K562 (cell line): Measurements from ENCODE around the gene PNPLA7. TPM values are rescaled to one million over a fixed set of nuclear protein-coding genes. Genes with fewer than 3 reads are reported as not detected.

Experiments used
- ATAC-seq: fragments of 200-7000 bp; cut with Tn5 transposase; 3 replicates; pipeline ENCODE4 v1.9.1; 2020; ENCODE audit warnings: moderate library complexity
- BruUV-seq: library from RNA; stranded (reverse); fragments of 400-500 nt; replicated peaks from 2 replicates; lab custom pipeline; 2021; lab: Mats Ljungman, UMichigan
- CTCF ChIA-PET: fragments of 300-600 bp; formaldehyde crosslinking; extraction: SDS; loops from one replicate; lab custom pipeline; 2021; ENCODE audit warnings: low intra/inter-chr PET ratio; lab: Yijun Ruan, JAX
- POLR2A ChIA-PET: fragments of 300-600, 350-650 bp; sonication (Branson Sonifier 250); formaldehyde crosslinking; extraction: SDS; loops from one replicate; lab custom pipeline; 2021; ENCODE audit warnings: antibody characterized with exemption, inconsistent platforms; lab: Yijun Ruan, JAX
- DNase-seq, 4 experiments: peaks; one replicate each; pipeline versions ENCODE4 v3.0.0 to v3.0.0-alpha.2; 2011 to 2018; ENCODE audit warnings: low spot score in 3 of 4, mixed read lengths in 3 of 4; ENCODE audit errors: extremely low read depth in 1 of 4
- FAIRE-seq: peaks from 2 replicates; lab custom pipeline; 2011; peaks lifted over from hg19 to GRCh38; lab: Jason Lieb, UNC
- H2AFZ ChIP-seq: 2 replicates; pipeline ENCODE4 v1.6.0; 2011; ENCODE audit warnings: low read depth, low read length, control low read depth, inconsistent platforms
- H3K27ac ChIP-seq: fragments of 200-600 bp; 3 replicates; pipeline ENCODE4 v1.8.0; 2011; ENCODE audit warnings: low read depth, mild to moderate bottlenecking, control low read depth, inconsistent platforms, low read length, moderate library complexity, mixed read lengths; ENCODE audit errors: extremely low read depth
- H3K27me3 ChIP-seq, 2 experiments: fragments of 300-600 bp in 1 of 2; 2 replicates in 1 of 2; 3 replicates in 1 of 2; pipeline versions ENCODE4 v1.6.0 to v1.8.0; 2011; ENCODE audit warnings: inconsistent platforms in 2 of 2, low read length in 2 of 2, mild to moderate bottlenecking in 1 of 2, mixed read lengths in 1 of 2, moderate library complexity in 1 of 2; ENCODE audit not compliant: control insufficient read depth in 2 of 2, insufficient read depth in 2 of 2
- H3K36me3 ChIP-seq: fragments of 300-600 bp; 3 replicates; pipeline ENCODE4 v1.8.0; 2011; ENCODE audit warnings: mild to moderate bottlenecking, low read length, inconsistent platforms; ENCODE audit not compliant: control insufficient read depth, insufficient read depth
- H3K4me1 ChIP-seq, 2 experiments: fragments of 200-600 bp in 1 of 2; replicated peaks in 1 of 2; 2 replicates in 1 of 2; 3 replicates in 1 of 2; pipeline versions ENCODE4 v1.5.1 to v1.8.0; 2011; ENCODE audit warnings: inconsistent platforms in 2 of 2, low read length in 2 of 2, mild to moderate bottlenecking in 1 of 2, mixed read lengths in 1 of 2, moderate library complexity in 1 of 2; ENCODE audit not compliant: control insufficient read depth in 2 of 2, insufficient read depth in 2 of 2
- H3K4me2 ChIP-seq: 2 replicates; pipeline ENCODE4 v1.6.1; 2011; ENCODE audit warnings: low read length, control low read depth, inconsistent platforms, mixed read lengths; ENCODE audit not compliant: insufficient read depth
- H3K4me3 ChIP-seq: fragments of 200-600 bp; sonication (generic), shearing (Covaris generic); 2 replicates; pipeline ENCODE4 v1.5.1; 2016; ENCODE audit warnings: control low read depth, inconsistent platforms
- H3K79me2 ChIP-seq: fragments of 200-600 bp; 3 replicates; pipeline ENCODE4 v1.8.0; 2011; ENCODE audit warnings: low read length, inconsistent platforms; ENCODE audit not compliant: control insufficient read depth, insufficient read depth
- H3K9ac ChIP-seq, 2 experiments: 2 replicates each; pipeline versions ENCODE4 v1.6.0 to v1.6.1; 2011; ENCODE audit warnings: low read depth in 2 of 2, low read length in 2 of 2, control low read depth in 1 of 2, inconsistent platforms in 1 of 2, mild to moderate bottlenecking in 1 of 2, mixed read lengths in 1 of 2; ENCODE audit not compliant: insufficient read depth in 1 of 2
- H3K9me1 ChIP-seq: one replicate; pipeline ENCODE4 v1.6.0; 2011; ENCODE audit warnings: inconsistent platforms, mild to moderate bottlenecking, low read length, moderate library complexity; ENCODE audit not compliant: control insufficient read depth, insufficient read depth
- H3K9me3 ChIP-seq: replicated peaks from 2 replicates; pipeline ENCODE4 v1.5.1; 2011; ENCODE audit warnings: low read depth, low read length, inconsistent platforms; ENCODE audit not compliant: control insufficient read depth, insufficient read depth
- H4K20me1 ChIP-seq: replicated peaks from 2 replicates; pipeline ENCODE4 v1.6.1; 2011; ENCODE audit warnings: low read length, inconsistent platforms, mixed read lengths; ENCODE audit not compliant: control insufficient read depth, insufficient read depth
- EGR1 ChIP-seq: fragments of 450-650 bp; conservative IDR thresholded peaks from 2 replicates; pipeline ENCODE4 v1.6.1; 2017; ENCODE audit warnings: mild to moderate bottlenecking
- ETV6 ChIP-seq, 3 experiments: fragments of 150-350 bp in 1 of 3; sonication (generic) in 1 of 3; formaldehyde crosslinking in 1 of 3; IDR thresholded peaks; 2 replicates each; pipeline versions ENCODE4 v1.6.1 to v1.8.0; 2014 to 2022; ENCODE audit warnings: borderline replicate concordance in 2 of 3, low read depth in 2 of 3, antibody characterized with exemption in 1 of 3, low read length in 1 of 3, mild to moderate bottlenecking in 1 of 3, missing genetic modification reagents in 1 of 3
- MAZ ChIP-seq, 2 experiments: fragments of 450-650 bp in 1 of 2; sonication (generic) in 1 of 2; formaldehyde crosslinking; IDR thresholded peaks in 1 of 2; conservative IDR thresholded peaks in 1 of 2; 2 replicates each; pipeline versions ENCODE4 v1.4.0 to v1.5.0; 2020; ENCODE audit warnings: mild to moderate bottlenecking in 1 of 2, missing genetic modification reagents in 1 of 2
- NR4A1 ChIP-seq, 2 experiments: fragments of 250-450 bp in 1 of 2; fragments of 450-650 bp in 1 of 2; sonication (Bioruptor Pico) in 1 of 2; IDR thresholded peaks; 2 replicates each; pipeline versions ENCODE4 v1.4.0 to v1.6.1; 2016 to 2020; ENCODE audit warnings: mild to moderate bottlenecking in 2 of 2, missing compliant biosample characterization in 1 of 2, missing genetic modification characterization in 1 of 2, moderate library complexity in 1 of 2
- TEAD4 ChIP-seq, 2 experiments: sonication (generic) in 1 of 2; formaldehyde crosslinking in 1 of 2; IDR thresholded peaks; 2 replicates each; pipeline versions ENCODE4 v1.6.1 to v1.8.0; 2012 to 2022; ENCODE audit warnings: borderline replicate concordance in 1 of 2, inconsistent platforms in 1 of 2, low read length in 1 of 2, mild to moderate bottlenecking in 1 of 2, missing genetic modification reagents in 1 of 2
- VEZF1 ChIP-seq: fragments of 200-800 bp; sonication (Bioruptor generic); IDR thresholded peaks from 2 replicates; pipeline ENCODE4 v1.6.1; 2017; ENCODE audit warnings: missing genetic modification characterization, missing compliant biosample characterization
- ZBTB7A ChIP-seq: IDR thresholded peaks from 2 replicates; pipeline ENCODE4 v1.6.1; 2011; ENCODE audit warnings: low read depth, mild to moderate bottlenecking, low read length, moderate library complexity, borderline replicate concordance; ENCODE audit not compliant: control insufficient read depth
- ZNF263 ChIP-seq: sonication (generic); formaldehyde crosslinking; IDR thresholded peaks from 2 replicates; pipeline ENCODE4 v1.8.0; 2022; ENCODE audit warnings: mild to moderate bottlenecking, missing genetic modification reagents, borderline replicate concordance
- ZNF592 ChIP-seq: fragments of 450-650 bp; IDR thresholded peaks from 2 replicates; pipeline ENCODE4 v1.6.1; 2017; ENCODE audit warnings: antibody characterized with exemption, mild to moderate bottlenecking
- WGBS: fragments of 100-300 bp; shearing (Covaris generic); methylation state at CpG from one replicate; pipeline ENCODE4 v1.1.6; 2016; ENCODE audit warnings: low coverage, mixed read lengths; ENCODE audit not compliant: insufficient coverage; ENCODE audit errors: missing lambda C conversion rate; 5-methylcytosine and 5-hydroxymethylcytosine counted together
- in situ Hi-C: fragments of 300-500 bp; cut with MboI; formaldehyde crosslinking; loops from 4 replicates; pipeline ENCODE4 v1.15.0; 2018; ENCODE audit warnings: inconsistent platforms, mixed read lengths
- intact Hi-C: fragments of 100-400 bp; cut with micrococcal nuclease; formaldehyde crosslinking; loops from 2 replicates; pipeline ENCODE4 v1.14.2; 2022
- polyA plus RNA-seq, 8 experiments: library from polyadenylated mRNA; depleted of rRNA in 4 of 8; stranded (reverse) in 5 of 8; unstranded in 3 of 8; fragments of >200 nt; fragmentation: Nextera tagmentation in 2 of 8; fragmentation: Illumina TruSeq in 1 of 8; extraction: Ambion mirVana in 2 of 8; extraction: Trizol in 1 of 8; gene quantifications; 2 replicates each; pipeline versions ENCODE4 v1.2.1 to v1.2.3, GENCODE V29; 2011 to 2014; ENCODE audit warnings: inconsistent platforms in 1 of 8, missing spikeins in 1 of 8
- total RNA-seq, 7 experiments: library from RNA; depleted of rRNA in 6 of 7; stranded (reverse); fragments of >200 nt in 6 of 7; fragmentation: Illumina TruSeq in 2 of 7; extraction: Trizol in 2 of 7; gene quantifications; 2 replicates each; pipeline versions ENCODE4 v1.2.1 to v1.2.3, GENCODE V29; 2011 to 2021; ENCODE audit warnings: low replicate concordance in 1 of 7

The PNPLA7 gene
- total and polyA plus RNA-seq, 9 of the 15 experiments (the other 6 are each of a cell fraction or from before 2014, with no cell fraction given) = 0.01 to 0.85 (median 0.19) TPM; not detected in 1

GRCh38 chr9:137449931-137450538 lies 100.2 kb downstream of the PNPLA7 start:
- Histone ChIP-seq H4K20me1 (no peaks in the 10 kb centered on the region), H3K27ac (no peak overlapping the region; the same call in 2 of the 3 replicates), H3K9me1 (no peaks in the 10 kb centered on the region), H3K79me2 (no peaks in the 10 kb centered on the region), H3K4me3 (no peak overlapping the region), H3K36me3 (peaks cover 44% of the 10 kb centered on the region), H3K9ac (peak overlapping the region in 1 of 2 experiments; percentile 24; a peak in 1 of 4 replicates), H3K9me3 (no peaks in the 10 kb centered on the region), H3K27me3 (no peaks in the 10 kb centered on the region), H3K4me2 (no peak overlapping the region), H2AFZ (no peak overlapping the region), H3K4me1 (peaks cover 15 to 82% of the 10 kb centered on the region in 2 experiments)
- BruUV-seq = no TSS peak
- FAIRE-seq (peak; percentile 81), DNase-seq (peak in 3 of 4 experiments; percentile 46 to 70 (median 52)), ATAC-seq (no peak)
- in situ Hi-C loops = loop anchor here (5.0 kb wide), 1 partner anchor 163 kb away; no protein-coding TSS in a partner anchor
- WGBS = 60% methylated on average over 15 of the region's 18 CpGs
- CTCF ChIA-PET = no interaction called here
- POLR2A ChIA-PET = no interaction called here
- intact Hi-C loops = loop anchor here (5.0 to 10.0 kb wide), 2 partner anchors 85 to 148 kb away; partner anchors contain the start of gene NRARP
- TF ChIP-seq ZNF263 (CRISPR knock-in tag) = peak; percentile 78
- no peak for TF ChIP-seq NR4A1 (CRISPR knock-in tag; IDR thresholded peaks at IDR 0.05)
- no peak for TF ChIP-seq NR4A1 (tag; IDR thresholded peaks at IDR 0.05)
- TF ChIP-seq VEZF1 = peak; percentile 67; the same call in 1 of the 2 replicates
- TF ChIP-seq ZBTB7A = peak; percentile 60; the same call in 1 of the 2 replicates
- no peak for TF ChIP-seq ZNF592
- 0 out of 4 replicates have a peak, but pooled peaks of 1 of the 2 experiments have one; percentile 34 for TF ChIP-seq ETV6 (IDR thresholded peaks at IDR 0.05; ENCODE audit: borderline replicate concordance in 1 of 2, low read depth in 2 of 2, low read length in 1 of 2)
- TF ChIP-seq ETV6 (CRISPR knock-in tag; IDR thresholded peaks at IDR 0.05; ENCODE audit: borderline replicate concordance) = no peak
- 0 out of 4 replicates have a peak, but pooled peaks of 1 of the 2 experiments have one; percentile 32 for TF ChIP-seq MAZ (CRISPR knock-in tag; conservative IDR thresholded peaks at IDR 0.05 in 1 of 2, IDR thresholded peaks at IDR 0.05 in 1 of 2)
- peak; percentile 69; the same call in 1 of the 2 replicates for TF ChIP-seq TEAD4 (IDR thresholded peaks at IDR 0.05; ENCODE audit: low read length)
- no peak for TF ChIP-seq TEAD4 (CRISPR knock-in tag; IDR thresholded peaks at IDR 0.05; ENCODE audit: borderline replicate concordance)
- TF ChIP-seq EGR1 = peak; percentile 94
